Inflammatory macrophage treated with lipopolysaccharide for 1 hour (primary cell): Measurements from ENCODE around the gene FLT1.

Source experiments
- DNase-seq, 2 donors: peaks; one replicate each; pipeline ENCODE4 v3.0.0-alpha.2; 2020 to 2022

FLT1 gene

GRCh38 chr13:28424541-28424940 lies 70.4 kb downstream of the FLT1 start:
- DNase-seq: no peak

- peak; percentile 89 to 95 for DNase-seq
Observed at GRCh38 chr13:28423010-28423409, 71.9 kb downstream of the FLT1 start.

DNA sequence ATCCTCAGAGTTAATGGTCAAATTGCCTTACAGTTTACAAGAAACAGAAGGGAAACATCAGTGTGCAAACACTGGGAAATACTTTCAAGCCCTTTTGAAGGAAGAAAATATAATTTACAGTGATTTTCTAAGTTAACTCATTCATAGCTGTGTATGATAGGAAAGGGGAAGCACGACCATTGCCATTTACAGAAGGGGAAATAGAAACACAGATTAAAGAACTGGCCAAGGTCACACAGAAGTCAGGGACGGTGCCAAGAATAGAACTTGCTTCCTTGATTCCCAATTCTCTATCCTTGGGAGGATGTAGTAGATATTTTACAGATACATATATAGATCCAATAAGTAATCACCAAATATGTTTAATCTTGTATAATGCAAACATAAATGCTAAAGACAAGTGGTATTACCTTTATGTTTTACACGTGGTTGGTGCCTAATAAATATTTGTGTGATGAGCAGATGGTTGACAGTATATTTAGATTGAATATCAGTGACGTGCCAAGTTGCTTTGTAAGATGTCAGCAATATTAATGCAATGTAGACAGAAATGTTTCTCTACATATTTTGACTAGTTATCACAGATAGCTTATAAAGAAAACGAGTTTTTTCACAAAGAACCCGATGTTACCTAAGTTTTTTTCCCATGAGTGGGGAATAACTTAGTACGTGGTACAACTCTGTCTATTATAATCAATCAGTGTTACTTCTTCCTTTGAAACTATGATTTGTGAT lies 73.1 kb downstream of the FLT1 start:
- peak; percentile 40 to 48 for DNase-seq

DNA sequence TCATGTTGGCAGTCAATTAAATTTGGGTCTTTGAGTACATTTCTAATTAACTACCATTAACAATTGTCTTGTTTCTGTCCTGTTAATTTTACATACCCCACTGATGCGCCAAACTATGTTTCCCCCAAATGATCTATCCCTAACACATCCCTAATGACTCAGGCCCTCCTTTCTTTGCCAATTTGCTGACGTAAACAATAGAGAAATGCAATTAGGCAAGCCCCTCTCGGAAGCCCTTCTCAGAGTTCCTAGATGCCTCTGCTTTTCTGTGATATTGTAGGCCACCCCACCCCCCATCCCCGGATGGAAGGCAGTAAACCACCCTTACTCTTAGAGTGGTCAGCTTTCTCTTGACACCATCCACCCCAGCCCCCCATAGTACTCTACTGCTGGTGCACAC lies 74.2 kb downstream of the FLT1 start:
- DNase-seq: no peak

DNA sequence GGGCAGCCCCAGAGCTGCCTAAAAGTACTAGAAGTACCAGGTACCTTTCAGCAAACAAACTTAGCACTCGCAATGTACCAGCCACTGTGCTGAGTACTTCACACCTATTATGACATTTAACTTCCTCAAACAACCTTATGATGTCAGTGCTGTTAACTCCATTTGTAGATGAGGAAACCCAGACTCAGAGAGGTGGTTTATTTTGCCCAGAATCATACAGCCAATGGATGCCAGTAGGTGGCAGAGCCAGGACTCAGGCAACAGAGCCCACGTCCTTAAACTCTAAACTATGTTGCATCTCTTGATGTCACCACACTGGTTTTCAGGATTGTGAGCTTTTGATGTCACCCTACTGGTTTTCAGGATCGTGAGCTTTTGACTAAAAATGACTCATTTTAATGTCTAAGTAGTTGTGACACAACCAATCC lies 78.9 kb downstream of the FLT1 start:
- peak; percentile 43 to 54 for DNase-seq

DNA sequence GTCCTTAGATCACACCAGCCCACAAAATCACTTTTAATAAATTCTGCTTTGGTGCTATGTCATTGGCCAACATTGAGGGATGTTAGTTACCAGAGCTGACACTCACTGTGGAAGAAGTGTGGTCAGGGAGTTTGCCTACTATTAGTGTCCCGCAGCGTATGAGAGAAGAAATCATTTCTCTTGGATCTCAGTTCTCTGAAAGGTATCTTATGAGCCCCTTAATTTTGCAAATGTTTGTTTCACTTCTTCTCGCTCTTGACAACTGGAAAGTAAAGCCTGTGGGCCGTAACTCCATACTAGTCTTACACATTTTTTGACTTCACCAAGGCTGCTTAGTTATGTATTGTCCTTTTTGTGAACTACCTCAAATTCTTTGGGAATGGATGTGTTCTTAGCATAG lies 80.9 kb downstream of the FLT1 start:
- no peak for DNase-seq

- DNase-seq: no peak
Observed at GRCh38 chr13:28412981-28413380, 81.9 kb downstream of the FLT1 start.

DNA sequence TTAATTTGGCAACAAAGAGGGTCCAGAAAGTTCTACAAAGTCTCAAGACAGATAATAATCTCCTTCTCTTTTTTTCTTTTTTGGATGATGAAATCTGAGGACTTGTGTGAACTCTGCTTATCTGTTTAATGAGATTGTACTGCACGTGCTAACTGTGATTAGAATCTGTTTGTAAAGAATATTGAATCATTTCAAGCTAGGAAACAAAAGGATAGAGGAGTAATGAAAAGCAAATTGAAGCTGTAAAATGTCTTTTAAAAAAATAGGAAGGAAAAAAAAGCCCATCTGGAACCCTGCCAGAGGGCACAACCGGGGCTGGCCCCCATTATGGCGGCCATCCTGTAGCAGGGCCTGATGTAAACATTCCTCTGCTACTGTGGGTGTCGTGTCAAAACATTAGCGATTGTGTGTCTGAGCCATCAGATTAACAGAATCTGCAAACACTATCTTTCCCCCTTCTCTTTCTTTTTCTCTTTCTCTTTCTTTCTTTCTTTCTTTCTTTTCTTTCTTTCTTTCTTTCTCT lies 83.0 kb downstream of the FLT1 start:
- DNase-seq: peak; percentile 39 to 55

DNA sequence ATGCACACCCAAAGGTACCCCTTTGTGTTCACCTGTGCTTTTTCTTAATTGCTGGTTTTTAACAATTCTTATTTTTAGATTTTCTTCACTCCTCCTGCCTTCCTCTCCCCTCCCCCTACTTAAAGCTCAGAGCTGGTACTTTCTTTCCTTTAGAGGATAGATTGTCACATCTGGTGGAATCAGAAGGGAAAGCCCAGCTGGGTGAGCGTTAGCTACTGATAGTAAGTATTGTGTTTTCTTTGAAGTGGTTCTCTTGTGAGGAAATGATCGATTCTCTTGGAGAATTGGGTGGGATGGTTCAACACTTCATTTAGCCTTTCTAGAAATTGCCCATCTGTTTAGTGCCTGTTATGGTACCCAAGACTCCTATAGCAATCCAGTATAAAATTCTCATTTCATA lies 84.8 kb downstream of the FLT1 start:
- no peak for DNase-seq

- DNase-seq: no peak
Observed at GRCh38 chr13:28409648-28410047, 85.3 kb downstream of the FLT1 start.

DNA sequence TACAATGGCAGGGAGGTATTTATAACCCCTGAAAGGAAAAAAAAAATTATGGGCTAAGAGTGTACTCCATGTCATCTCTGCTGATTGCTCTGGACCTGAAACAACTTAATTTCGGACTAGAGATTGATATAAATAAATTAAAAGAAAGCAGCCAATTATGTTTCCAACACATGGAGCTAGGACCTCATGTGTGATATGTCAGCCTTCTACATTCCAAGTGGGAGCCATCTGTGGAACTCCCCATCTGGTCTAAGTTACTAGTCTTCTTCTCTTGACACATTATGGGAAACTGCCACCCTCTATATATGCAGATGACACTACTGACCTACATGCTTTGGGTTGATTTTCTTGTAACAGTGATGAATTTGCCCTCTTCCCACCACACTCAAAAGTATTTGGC lies 86.1 kb downstream of the FLT1 start:
- DNase-seq: peak in 1 of 2 donors; percentile 23

GRCh38 chr13:28408235-28408848 lies 86.6 kb downstream of the FLT1 start:
- DNase-seq: peak in 1 of 2 donors; percentile 54

- no peak for DNase-seq
Observed at GRCh38 chr13:28406733-28407266, 88.1 kb downstream of the FLT1 start.

DNA sequence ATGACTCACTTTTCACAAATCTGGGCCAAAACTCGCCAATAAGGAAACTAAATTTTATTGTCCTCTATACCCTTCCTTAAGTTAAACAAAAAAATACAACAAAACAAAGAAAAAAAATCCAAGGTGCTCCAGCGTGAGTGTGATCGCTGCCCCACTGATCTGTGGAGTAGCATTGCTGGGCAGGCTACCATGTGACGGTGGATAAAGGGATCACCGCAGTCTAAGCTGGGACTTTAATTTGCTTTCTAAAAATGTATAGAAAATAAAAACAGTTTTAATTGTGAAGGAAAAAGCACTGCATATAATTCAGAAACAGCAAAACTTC lies 92.9 kb downstream of the FLT1 start:
- no peak for DNase-seq

DNA sequence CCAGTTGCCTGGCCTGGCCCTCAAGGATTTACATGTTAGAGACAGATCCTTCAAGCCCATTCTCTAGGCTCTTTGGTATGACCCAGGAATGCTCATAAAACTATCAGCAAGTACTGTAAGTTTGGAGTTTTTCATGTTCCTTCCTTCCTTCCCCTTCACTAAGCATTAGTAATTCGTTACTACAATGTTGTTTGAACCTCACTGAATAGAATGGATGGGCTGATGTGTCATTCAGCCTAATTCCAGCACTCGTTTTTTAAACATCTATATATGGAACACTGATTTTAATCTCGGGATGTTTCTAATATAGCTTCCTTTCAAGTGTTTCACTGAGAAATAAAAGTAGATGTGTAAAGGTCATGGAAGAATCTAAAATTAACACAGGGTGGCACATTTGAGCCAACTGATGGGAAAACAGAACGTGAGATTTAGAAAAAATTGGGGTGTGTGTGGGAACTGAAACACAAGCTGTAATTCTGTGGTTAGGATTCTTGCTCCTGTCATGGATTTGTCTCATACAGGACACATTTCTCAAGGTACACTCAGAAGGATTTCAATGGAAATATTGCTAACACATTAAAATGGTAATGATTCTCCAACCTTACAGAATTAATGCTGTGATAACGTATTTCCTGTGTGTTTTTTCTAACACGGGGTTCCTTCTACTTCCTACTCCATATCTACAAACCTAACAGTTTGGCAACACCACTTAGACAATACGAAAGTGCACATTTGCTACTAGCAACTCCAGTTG lies 93.4 kb downstream of the FLT1 start:
- peak; percentile 82 to 87 for DNase-seq

- DNase-seq: no peak
Observed at GRCh38 chr13:28396053-28396452, 98.9 kb downstream of the FLT1 start.

GRCh38 chr13:28394422-28394821 lies 100.5 kb downstream of the FLT1 start:
- DNase-seq: peak; percentile 76 to 83

GRCh38 chr13:28392896-28393505 lies 101.9 kb downstream of the FLT1 start:
- no peak for DNase-seq

- DNase-seq: no peak
Observed at GRCh38 chr13:28392428-28392827, 102.5 kb downstream of the FLT1 start.

GRCh38 chr13:28387740-28388501 lies 107.0 kb downstream of the FLT1 start:
- DNase-seq: no peak

GRCh38 chr13:28385362-28385761 lies 109.6 kb downstream of the FLT1 start:
- no peak for DNase-seq

DNA sequence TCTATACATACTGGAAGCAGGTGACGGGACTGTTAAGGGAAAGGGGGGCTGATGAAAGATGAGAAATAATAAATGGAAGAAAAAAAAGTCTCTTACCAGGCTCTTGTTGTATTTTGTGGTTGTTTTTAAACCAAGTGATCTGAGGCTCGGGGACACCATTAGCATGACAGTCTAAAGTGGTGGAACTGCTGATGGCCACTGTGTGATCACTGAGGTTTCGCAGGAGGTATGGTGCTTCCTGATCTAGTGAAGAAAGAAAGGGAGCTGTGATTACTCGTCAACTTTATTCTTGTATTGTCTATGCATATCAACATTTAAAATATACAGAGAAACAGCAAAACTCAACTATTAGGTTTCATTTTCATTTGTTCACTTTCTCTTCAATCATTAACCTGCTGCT lies 110.1 kb downstream of the FLT1 start:
- no peak for DNase-seq
